Hepatocyte (in vitro differentiated cells): ENCODE measurements around the gene RHOT2.

Source experiments
- EZH2 ChIP-seq: fragments of 200-600 bp; sonication (generic); IDR thresholded peaks from 2 replicates; pipeline ENCODE4 v1.6.1; 2016; ENCODE audit warnings: antibody characterized with exemption, mild to moderate bottlenecking, borderline replicate concordance
- TF ChIP-seq, protein P1 (sequence below): fragments of 200-600 bp; sonication (generic); IDR thresholded peaks from 2 replicates; pipeline ENCODE4 v1.5.1; 2016; ENCODE audit warnings: antibody characterized with exemption, mild to moderate bottlenecking; ENCODE audit not compliant: poor library complexity

DNA sequence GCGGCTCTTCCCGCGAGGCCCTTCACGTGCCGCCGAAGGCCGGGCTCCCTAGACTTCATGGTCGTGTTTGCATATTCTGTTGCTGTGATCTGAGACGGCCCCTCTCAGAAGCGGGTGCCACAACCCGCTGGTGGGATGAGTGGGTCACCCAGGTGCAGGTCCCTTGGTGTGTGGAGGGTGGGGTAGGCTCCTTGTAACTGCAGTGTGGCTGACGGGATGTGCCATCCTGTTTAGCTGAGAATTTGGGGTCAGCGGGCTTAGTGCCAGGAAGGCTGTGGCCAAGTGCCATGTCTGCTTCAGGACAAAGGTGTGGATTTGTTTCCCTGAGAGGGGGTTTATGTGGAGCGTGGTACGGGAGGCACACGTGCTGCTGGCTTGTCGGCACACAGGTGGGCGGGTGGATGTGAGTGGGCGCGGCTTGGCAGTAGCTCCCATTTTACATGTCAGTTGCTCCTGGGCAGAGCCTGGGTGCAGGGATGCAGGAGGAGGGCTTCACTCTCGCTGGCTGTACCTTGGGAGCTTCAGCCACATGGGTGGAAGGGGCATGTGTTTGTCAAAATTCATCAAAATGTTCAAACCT lies 46.3 kb upstream of the RHOT2 start:
- TF ChIP-seq, protein P1, sequence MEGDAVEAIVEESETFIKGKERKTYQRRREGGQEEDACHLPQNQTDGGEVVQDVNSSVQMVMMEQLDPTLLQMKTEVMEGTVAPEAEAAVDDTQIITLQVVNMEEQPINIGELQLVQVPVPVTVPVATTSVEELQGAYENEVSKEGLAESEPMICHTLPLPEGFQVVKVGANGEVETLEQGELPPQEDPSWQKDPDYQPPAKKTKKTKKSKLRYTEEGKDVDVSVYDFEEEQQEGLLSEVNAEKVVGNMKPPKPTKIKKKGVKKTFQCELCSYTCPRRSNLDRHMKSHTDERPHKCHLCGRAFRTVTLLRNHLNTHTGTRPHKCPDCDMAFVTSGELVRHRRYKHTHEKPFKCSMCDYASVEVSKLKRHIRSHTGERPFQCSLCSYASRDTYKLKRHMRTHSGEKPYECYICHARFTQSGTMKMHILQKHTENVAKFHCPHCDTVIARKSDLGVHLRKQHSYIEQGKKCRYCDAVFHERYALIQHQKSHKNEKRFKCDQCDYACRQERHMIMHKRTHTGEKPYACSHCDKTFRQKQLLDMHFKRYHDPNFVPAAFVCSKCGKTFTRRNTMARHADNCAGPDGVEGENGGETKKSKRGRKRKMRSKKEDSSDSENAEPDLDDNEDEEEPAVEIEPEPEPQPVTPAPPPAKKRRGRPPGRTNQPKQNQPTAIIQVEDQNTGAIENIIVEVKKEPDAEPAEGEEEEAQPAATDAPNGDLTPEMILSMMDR, result no peak
- TF ChIP-seq EZH2, result no peak
